H9 (cell line): ENCODE results near the gene DQX1. TPM values are rescaled to one million over a fixed set of nuclear protein-coding genes. Genes with fewer than 3 reads are reported as not detected.

Experiments used
- total RNA-seq: library from RNA; stranded (reverse); gene quantifications from 2 replicates; pipeline ENCODE4 v1.2.1, GENCODE V29; 2021

Gene DQX1
- total RNA-seq, 1 experiment from 2014 or later, result 0.98 TPM

Other genes starting within 250 kb of the DQX1 start
- gene SLC4A5, start 182.8 kb downstream of the DQX1 start, total RNA-seq, result 0.42 and 0.50 TPM in 2 replicates
- gene DCTN1, start 145.9 kb downstream of the DQX1 start, total RNA-seq, result 136 and 141 TPM in 2 replicates
- 2.4 and 3.5 TPM in 2 replicates for gene C2orf81, start 104.6 kb downstream of the DQX1 start, total RNA-seq
- 65.0 and 66.4 TPM in 2 replicates for gene WDR54, start 104.5 kb downstream of the DQX1 start, total RNA-seq
- gene RTKN, start 84.3 kb downstream of the DQX1 start, total RNA-seq, result 87.1 and 90.9 TPM in 2 replicates
- 17.6 and 22.6 TPM in 2 replicates for gene INO80B, start 71.1 kb downstream of the DQX1 start, total RNA-seq
- 80.7 and 82.1 TPM in 2 replicates for gene WBP1, start 67.8 kb downstream of the DQX1 start, total RNA-seq
- 55.5 and 58.0 TPM in 2 replicates for gene MOGS, start 60.8 kb downstream of the DQX1 start, total RNA-seq
- gene MRPL53, start 53.6 kb downstream of the DQX1 start, total RNA-seq, result 56.9 and 59.5 TPM in 2 replicates
- 21.5 and 21.6 TPM in 2 replicates for gene CCDC142, start 43.2 kb downstream of the DQX1 start, total RNA-seq
- 33.3 and 35.2 TPM in 2 replicates for gene TTC31, start 43.1 kb downstream of the DQX1 start, total RNA-seq
- gene LBX2, start 26.6 kb downstream of the DQX1 start, total RNA-seq, result 1.1 TPM in 2 replicates
- 23.8 and 28.1 TPM in 2 replicates for gene PCGF1, start 18.5 kb downstream of the DQX1 start, total RNA-seq
- 0.20 and 0.26 TPM in 2 replicates for gene TLX2, start 11.8 kb downstream of the DQX1 start, total RNA-seq
- 91.5 and 93.6 TPM in 2 replicates for gene AUP1, start 3.5 kb upstream of the DQX1 start, total RNA-seq
- gene HTRA2, start 3.7 kb upstream of the DQX1 start, total RNA-seq, result 24.1 and 24.9 TPM in 2 replicates
- 29.0 and 29.8 TPM in 2 replicates for gene LOXL3, start 27.7 kb upstream of the DQX1 start, total RNA-seq
- gene DOK1, start 28.5 kb upstream of the DQX1 start, total RNA-seq, result 15.2 and 16.0 TPM in 2 replicates
- 5.5 and 7.6 TPM in 2 replicates for gene M1AP, start 122.1 kb upstream of the DQX1 start, total RNA-seq
- gene SEMA4F, start 128.0 kb upstream of the DQX1 start, total RNA-seq, result 6.4 and 6.6 TPM in 2 replicates